Mucosa of descending colon (tissue), 3 donors: ENCODE data around the gene BCL10. TPM values are rescaled to one million over a fixed set of nuclear protein-coding genes. Genes with fewer than 3 reads are reported as not detected.

Experiments used
- ATAC-seq: fragments of 200-7000 bp; cut with Tn5 transposase; one replicate; pipeline ENCODE4 v1.9.1; 2020; ENCODE audit warnings: mild to moderate bottlenecking, moderate library complexity
- DNase-seq, 3 donors: peaks; one replicate each; pipeline ENCODE4 v3.0.0-alpha.2; 2020
- H3K36me3 ChIP-seq: fragments of 200-600 bp; one replicate; pipeline ENCODE4 v1.8.0; 2021; ENCODE audit warnings: low read depth, mild to moderate bottlenecking
- H3K4me1 ChIP-seq: fragments of 200-600 bp; one replicate; pipeline ENCODE4 v1.8.0; 2021; ENCODE audit warnings: low read depth, mild to moderate bottlenecking
- H3K4me3 ChIP-seq: fragments of 200-600 bp; one replicate; pipeline ENCODE4 v1.8.0; 2021; ENCODE audit warnings: mild to moderate bottlenecking
- H3K9me3 ChIP-seq: fragments of 200-600 bp; one replicate; pipeline ENCODE4 v1.8.0; 2021; ENCODE audit warnings: mild to moderate bottlenecking
- CTCF ChIP-seq: fragments of 200-600 bp; IDR thresholded peaks from one replicate; pipeline ENCODE4 v1.8.0; 2022; ENCODE audit warnings: antibody characterized with exemption, mild to moderate bottlenecking
- intact Hi-C, 2 donors: fragments of 100-400 bp; cut with DNase I in 1 of 2; cut with micrococcal nuclease in 1 of 2; formaldehyde crosslinking; loops; one replicate each; pipeline versions ENCODE4 v1.11.0 to v1.11.1; 2022; cut with DNase I, micrococcal nuclease
- long read RNA-seq, 2 donors: library from polyadenylated mRNA; unstranded; transcript quantifications; one replicate each; pipeline ENCODE4 v2.0.0, GENCODE V29; 2019 to 2021
- total RNA-seq, 3 donors: library from RNA; stranded (reverse); fragmentation: NEBNext Ultra II Directional in 2 of 3; extraction: Animal tissue kit (Norgen Biotek cat#: 25700) in 2 of 3; gene quantifications; one replicate each; pipeline versions ENCODE4 v1.2.1 to v1.2.4, GENCODE V29; 2021 to 2023
- donor health status: DM: no; HTN: no; CAD: no; lungs with moderate emphysema.
- donor health status: DM: no; HTN: no; CAD: no.
- donor health status: DM: no; HTN: yes; CAD: no.

BCL10 gene
- 100 to 1,000 TPM in 2 of 3 donors, 10 to 100 TPM in 1; 63.5 to 128 (median 121) TPM for total RNA-seq
- long read RNA-seq, donor 1, transcript BCL10-203 (3 exons, 2,833 nt): major isoform, 93 of 114 reads
- long read RNA-seq, donor 1, transcript BCL10-202 (3 exons, 776 nt): minor isoform, 5 of 114 reads
- long read RNA-seq, donor 1, partial matches to known transcripts: 0 of 114 reads
- long read RNA-seq, donor 1, other reads (novel, unspliced or antisense): 15 of 114 reads
- long read RNA-seq, donor 2, transcript BCL10-202 (3 exons, 776 nt): minor isoform, 7 of 99 reads
- long read RNA-seq, donor 2, transcript BCL10-203 (3 exons, 2,833 nt): major isoform, 65 of 99 reads
- long read RNA-seq, donor 2, partial matches to known transcripts: 1 of 99 reads
- long read RNA-seq, donor 2, other reads (novel, unspliced or antisense): 25 of 99 reads

GRCh38 chr1:85276215-85276977 is at the start of gene BCL10:
BCL10 (minus strand) TSS chr1:85276632; CDS start chr1:85276352, 280 bp downstream.
- peak within 1 kb of the TSS; percentile 90 for H3K4me3 ChIP-seq
- no peaks in the 10 kb centered on the region for H3K36me3 ChIP-seq
- intact Hi-C loops: no loop called here
- DNase-seq: peak; percentile 99 to 100 (median 99)
- no peak for TF ChIP-seq CTCF
- peaks cover 59% of the 10 kb centered on the region for H3K4me1 ChIP-seq
- H3K9me3 ChIP-seq: no peaks in the 10 kb centered on the region
- peak; percentile 88 for ATAC-seq

GRCh38 chr1:85325920-85326319 is 49.5 kb upstream of the BCL10 start:
- Histone ChIP-seq H3K36me3 (no peaks in the 10 kb centered on the region), H3K9me3 (no peaks in the 10 kb centered on the region), H3K4me3 (no peak overlapping the region), H3K4me1 (peaks cover 13% of the 10 kb centered on the region)
- TF ChIP-seq CTCF: no peak
- DNase-seq: peak in 1 of 3 donors; percentile 47
- ATAC-seq: peak; percentile 93
- intact Hi-C loops: no loop called here

GRCh38 chr1:85323770-85324169 is 47.3 kb upstream of the BCL10 start:
- Histone ChIP-seq H3K4me1 (peaks cover 11% of the 10 kb centered on the region), H3K4me3 (no peak overlapping the region), H3K9me3 (no peaks in the 10 kb centered on the region), H3K36me3 (no peaks in the 10 kb centered on the region)
- ATAC-seq (no peak), DNase-seq (no peak)
- no peak for TF ChIP-seq CTCF
- intact Hi-C loops: no loop called here

- intact Hi-C loops: no loop called here
- DNase-seq (no peak), ATAC-seq (no peak)
- H3K36me3 ChIP-seq: no peaks in the 10 kb centered on the region
- TF ChIP-seq CTCF: no peak
- no peaks in the 10 kb centered on the region for H3K9me3 ChIP-seq
- H3K4me3 ChIP-seq: no peak overlapping the region
- H3K4me1 ChIP-seq: peaks cover 11% of the 10 kb centered on the region
Measured at GRCh38 chr1:85322655-85323054, 46.2 kb upstream of the BCL10 start.

GRCh38 chr1:85321237-85321964 is 45.0 kb upstream of the BCL10 start:
- ATAC-seq: no peak
- intact Hi-C loops: no loop called here
- TF ChIP-seq CTCF: no peak
- Histone ChIP-seq H3K4me1 (peaks cover 6% of the 10 kb centered on the region), H3K9me3 (no peaks in the 10 kb centered on the region), H3K4me3 (no peak overlapping the region), H3K36me3 (no peaks in the 10 kb centered on the region)
- DNase-seq: no peak
